GM21737 (cell line): Measurements from ENCODE around the gene TPRA1.

Experiments
- ATAC-seq: cut with Tn5 transposase; IDR thresholded peaks from one replicate; pipeline ENCODE4 v1.9.1; 2021; ENCODE audit warnings: mild to moderate bottlenecking, moderate library complexity; ENCODE audit not compliant: unreplicated experiment

Gene TPRA1

DNA sequence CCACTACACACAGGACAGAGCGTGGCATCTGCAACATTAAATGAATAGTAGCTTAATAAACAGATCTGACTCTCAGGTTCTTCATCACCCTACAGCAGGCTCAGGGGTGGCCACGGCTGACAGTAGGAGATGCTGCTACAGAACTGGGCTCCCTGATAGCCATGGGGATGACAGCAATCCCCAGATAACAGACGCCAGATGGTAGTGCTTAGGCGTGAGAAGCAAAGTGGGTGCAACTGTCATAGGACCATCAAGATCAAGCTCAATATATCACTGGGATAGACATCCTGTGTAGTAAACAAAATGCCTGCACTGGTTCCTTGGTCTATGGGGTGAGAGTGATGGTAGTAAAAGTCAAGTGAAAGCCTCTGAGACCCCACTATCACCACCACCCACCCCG lies 2.6 kb upstream of the TPRA1 start:
- ATAC-seq: no peak

DNA sequence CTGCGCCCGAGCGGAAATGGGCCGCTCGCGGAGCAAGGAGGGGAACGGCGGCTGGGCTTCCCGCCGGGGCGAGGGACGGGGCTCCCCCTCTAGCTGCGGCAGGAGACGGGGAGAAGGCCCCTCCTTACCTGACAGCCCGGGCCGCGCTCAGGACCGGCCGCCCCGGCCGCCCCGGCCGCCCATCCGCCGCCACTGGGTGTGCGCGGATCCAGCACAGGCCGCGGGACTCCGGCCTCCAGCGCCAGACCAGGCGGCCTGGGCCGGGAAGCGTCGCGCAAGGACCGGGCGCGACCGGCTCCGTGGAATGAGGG lies 296 bp downstream of the TPRA1 start:
- ATAC-seq: peak; percentile 20

DNA sequence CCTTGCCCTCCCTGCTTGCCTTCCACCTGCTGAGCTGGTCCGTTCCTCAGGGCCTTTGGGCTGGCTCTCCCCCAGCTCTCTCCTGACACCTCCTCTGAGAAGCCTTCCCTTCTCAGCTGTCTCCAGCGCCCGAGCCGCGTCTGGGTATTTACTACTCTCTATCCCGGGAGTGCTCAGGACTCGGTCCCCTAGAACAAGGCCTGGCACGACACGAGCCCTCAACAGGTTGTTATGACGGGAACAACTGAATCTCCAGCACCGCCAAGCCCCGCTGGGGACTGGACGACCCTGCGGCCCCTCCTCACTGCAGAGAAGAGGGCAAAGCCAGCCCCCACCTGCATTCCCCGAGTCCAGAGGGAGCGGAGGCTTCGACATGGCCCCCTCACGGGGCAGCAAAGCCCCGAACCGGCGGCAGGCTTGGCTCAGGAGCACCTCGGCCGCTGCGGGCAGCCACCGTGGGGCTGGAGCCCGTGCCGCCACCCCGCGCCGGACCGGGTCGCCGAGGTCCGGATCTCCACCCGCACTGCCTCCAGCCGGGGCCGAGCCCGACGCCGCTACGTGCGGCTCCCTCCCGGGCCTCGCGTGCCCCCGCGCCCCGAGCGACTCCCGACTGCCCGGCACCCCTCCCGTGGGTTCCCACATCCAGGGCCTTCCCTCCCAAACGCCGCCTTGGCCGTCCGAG lies 792 bp downstream of the TPRA1 start:
- ATAC-seq: peak; percentile 5

DNA sequence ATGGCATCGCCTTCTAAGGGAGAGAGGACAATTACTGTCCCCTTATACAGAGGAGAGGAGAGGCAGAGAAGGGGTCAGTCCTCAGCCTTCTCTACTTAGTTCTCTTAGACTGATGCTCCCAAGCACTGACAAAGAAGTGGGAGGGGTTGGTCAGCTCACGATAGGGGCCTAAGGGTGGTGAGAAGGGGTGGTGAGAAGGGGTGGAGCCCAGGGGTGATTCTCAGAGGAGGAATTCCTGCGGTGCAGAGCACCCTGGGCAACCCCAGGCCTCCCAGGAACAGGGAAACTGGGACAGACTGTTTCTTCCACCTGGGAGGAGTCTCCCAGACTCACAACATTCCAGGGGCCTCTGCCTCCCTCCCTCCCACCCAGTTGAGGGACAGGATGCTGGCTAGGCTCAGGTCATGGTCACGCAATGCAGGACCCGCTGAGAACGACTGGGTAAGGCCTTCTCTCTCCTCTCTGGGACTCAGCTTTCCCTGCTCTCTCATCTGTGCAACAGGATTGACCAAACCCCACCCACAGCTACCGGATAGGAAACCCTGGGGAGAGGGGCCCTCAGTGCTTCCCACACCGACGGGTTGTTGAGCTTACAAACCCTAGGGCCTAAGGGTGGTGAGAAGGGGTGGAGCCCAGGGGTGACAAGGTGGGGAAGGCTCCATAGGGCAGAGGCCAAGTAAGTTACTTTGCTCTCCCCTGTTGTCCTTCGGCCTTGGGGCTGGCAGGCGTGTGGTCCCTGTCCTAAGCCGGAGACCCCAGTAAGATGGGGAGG lies 1.5 kb downstream of the TPRA1 start:
- no peak for ATAC-seq

DNA sequence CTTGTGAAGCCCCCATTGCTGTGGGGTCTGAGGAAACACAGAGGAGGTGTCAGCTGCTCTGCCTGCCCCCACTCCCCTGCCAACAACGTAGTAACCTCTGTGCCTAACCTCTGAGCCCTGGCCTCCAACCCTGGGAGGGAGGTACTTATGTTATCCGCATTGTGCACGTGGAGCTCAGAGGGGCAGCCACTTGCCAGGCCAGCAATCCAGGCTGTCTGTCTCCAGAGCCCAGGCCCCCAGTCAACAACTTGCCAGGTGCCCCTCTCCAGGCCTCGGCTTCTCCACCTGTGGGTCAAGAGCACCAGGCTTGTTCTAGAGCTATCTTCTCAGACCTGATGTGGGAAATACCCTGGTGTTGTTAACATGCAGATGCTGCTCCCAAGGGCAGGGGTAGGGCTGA lies 2.7 kb downstream of the TPRA1 start:
- no peak for ATAC-seq

DNA sequence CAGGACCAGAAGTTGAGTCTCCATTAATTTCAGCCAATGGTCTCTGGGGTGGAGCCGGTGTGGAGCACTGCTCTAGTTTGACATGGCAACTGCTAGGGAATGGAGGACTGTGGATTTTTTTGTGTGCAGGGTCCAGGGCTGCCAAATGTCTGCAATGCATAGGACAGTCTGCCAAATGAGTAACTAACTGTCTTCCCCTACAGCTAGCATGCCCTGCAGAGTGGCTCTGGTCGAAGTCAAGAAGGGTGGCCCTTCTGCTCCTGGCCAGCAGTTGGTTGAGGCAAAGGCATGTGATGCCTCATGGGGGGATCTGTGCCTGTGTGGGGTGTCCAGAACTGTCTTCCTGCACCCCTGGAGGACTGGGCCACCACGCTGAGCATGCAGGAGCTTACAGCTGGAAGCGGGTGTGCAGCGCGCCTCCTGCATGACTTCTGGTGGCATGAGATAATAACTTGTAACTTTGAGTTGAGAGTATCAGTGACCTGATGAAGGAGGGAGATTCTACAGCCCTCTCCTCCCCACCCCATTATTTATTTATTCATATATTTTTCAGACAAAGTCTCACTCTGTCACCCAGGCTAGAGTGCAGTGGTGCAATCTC lies 4.6 kb downstream of the TPRA1 start:
- ATAC-seq: no peak

DNA sequence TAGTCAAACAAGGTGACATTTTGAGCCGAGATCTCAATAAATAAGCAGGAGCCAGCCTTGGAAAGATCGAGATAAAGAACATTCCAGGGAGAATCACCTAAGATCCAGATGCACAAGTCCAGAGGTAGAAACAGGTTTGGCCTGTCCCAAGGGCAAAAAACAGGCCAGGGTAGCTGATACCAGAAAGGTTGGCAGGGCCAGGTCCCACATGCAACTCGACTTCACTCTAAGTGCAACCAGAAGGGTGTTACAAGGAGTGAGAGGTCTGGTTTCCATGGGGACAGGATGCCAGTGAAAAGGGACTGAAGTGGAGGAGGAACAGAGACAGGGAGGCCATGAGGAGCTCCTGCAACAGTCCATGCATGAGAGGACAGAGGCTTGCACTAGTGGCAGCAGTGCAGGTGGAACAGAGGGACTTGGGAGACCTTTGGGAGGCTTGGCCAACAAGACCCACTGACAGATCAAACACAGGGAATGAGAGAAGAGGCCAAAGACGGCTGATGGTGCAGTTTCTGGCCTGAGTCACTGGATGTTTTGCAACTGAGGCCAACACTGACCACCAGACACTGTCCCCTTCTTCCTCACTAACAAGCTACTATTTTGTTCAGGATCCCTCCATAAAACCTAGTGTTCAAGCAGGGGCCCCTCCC lies 5.2 kb downstream of the TPRA1 start:
- ATAC-seq: no peak

DNA sequence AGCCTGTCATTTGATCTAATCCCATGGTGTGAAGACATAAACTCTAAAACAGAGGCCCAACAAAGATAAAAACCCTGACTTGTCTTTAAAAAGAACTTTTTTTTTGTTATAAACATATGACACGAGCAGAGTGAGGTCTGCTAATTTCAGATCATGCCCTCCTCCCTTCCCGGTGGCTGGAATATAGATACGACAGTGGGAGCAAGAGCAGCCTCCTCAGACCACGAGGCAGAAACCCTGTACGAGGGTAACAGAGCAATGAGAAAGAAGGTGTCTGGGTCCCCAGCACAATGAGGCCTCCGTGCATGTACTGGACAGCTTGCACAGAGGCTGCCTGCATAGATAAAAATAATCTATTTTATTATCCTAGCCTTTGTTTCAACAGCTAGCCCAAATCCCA lies 5.8 kb downstream of the TPRA1 start:
- ATAC-seq: no peak

DNA sequence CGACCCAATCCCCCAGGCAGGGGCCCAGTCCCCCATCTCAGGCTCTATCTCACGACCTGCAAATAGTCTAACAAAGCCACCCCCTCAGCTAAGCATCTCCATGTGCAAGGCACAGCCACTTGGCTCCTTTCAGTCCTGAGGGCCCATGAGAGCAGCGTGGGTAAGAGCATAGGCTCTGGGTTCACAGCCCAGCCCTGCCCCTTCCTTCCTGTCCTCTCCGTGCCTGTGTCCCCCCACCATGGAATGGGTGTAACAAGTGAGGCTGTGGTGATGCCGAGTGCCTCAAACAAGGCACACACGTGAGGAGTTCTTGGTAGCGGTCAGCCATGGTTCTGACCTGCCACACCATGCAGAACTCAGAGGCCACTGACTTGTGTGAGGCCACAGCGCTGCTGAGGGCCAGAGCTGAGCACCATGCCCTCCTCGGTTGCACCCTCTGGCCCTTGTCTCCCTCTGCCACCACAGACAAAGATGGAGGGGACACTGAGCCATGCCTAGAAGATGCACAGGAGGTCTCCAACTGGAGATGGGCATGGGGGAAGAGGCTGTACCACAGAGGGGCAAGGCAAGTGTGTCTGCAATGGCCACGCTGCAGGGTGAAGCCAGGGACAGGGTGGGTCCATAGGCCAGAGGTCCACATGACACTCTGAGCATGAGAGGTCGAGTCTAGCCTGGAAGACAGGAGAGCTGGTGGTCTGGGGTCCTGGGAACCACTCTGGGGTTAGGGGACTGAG lies 10.0 kb downstream of the TPRA1 start:
- ATAC-seq: no peak

DNA sequence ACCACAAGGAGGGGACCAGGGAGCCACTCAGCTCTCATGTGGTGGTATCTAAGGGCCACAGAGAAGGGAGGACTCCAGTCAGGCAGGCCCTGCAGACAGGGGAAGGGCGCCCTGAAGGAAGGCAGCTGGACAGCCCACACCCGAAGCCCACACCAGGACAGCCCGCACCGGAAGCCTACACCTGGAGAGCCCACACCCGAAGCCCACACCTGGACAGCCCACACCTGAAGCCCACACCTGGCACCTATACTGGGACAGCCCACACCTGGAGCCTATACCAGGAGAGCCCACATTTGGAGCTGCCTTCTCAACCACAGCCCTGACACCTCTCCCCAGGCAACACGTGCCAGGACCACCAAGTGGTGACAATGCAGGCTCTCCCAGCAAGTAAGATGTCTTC lies 11.7 kb downstream of the TPRA1 start:
- ATAC-seq: no peak

DNA sequence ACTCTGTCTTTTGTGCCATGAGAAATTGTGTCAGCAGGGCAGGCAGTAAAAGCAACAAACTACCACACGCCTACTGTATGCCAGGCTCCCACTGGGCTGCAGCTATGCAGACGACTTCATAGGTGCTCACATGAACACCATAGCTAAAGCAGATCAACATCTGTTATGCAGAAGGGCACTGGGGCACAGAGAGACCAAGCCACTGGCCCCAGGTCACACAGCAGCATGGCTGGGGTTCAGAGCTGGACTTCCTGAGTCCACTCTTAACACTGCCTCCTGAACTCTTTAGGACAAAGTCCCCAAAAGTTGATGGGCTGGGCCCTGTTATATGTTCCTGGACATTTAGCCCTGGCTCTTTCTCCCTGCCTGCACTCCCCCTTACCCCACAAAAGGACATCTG lies 12.4 kb downstream of the TPRA1 start:
- ATAC-seq: no peak

DNA sequence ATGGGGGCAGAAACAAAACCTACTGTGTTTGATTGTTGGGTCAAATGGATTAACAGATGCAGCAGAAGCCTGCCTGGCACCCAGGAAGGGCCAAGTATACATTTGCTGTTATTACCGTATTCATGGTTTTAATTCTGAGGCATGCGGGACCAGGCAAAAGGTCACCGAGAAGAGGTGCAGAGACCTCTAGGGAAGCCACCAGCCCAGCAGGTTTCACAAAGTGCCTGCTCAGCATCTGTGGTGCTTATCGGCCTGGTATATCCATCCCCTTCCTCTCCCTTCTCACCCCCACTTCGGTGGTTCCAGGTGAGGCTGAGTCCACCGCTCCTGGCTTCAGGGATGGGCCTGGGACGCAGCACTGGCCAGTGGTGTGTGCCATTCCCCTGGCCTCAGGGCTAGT lies 13.1 kb downstream of the TPRA1 start:
- ATAC-seq: no peak

DNA sequence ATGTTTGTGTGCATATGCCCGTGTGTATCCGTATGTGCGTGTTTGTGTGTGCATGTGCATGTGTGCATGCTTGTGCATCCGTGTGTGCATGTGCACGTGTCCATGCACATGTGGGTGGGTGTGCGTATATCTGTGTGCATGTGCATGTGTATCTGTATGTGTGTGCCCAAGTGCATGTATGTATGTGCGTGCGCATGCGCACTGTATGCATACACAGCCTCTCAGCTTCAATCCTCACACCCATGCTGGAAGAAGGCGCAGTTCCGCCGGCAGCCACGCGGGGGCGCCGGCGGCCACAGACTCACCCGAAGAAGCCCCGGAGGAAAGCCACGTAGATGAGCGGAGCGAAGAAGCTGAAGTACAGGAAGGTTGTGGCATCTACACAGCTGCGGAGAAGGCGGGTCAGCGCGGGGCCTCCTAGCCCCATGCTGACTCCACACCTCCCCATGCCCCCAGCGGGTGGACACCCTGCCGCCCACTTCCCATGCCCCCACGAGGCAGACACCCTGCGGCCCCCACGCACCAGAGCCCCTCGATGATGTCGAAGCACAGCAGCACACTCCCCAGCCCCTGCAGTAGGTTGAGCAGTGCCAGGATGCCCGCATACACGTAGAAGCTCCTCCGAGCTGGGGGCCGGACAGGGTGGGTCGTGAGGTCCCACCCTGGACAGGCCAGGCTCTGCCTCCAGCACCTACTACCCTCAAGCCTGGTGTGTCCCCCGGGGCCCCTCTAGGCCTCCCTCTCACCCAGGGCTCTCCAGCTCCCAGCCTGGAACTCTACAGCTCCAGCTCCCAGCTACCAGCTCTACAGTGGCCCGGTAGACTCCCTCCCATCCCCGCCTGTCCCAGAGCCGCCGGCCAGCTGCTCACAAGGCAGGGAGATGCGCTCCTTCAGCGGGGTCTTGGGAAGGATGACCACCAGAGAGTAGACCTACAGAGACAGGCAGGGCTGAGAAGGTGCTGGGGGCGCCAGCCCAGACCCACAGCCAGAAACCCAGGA lies 15.4 kb downstream of the TPRA1 start:
- peak; percentile 68 for ATAC-seq

DNA sequence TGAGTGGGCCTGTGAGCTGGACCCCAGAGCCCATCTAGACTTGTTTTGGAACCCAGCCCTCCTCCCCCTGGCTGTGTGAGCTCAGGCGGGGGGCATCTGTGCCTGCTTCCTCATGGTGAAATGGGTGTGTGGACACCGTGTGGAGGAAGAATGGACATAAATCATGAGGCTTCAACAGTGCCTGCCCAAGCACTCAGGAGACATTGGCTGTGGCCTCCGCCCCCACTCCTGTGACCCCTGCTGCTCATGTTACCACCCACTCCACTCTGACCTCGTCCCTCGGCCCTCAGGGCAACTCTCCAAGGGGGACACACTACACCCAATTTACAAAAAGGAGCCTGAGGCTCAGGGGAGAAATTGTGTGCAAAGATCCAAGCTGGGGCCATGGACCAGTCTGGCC lies 16.6 kb downstream of the TPRA1 start:
- ATAC-seq: no peak

DNA sequence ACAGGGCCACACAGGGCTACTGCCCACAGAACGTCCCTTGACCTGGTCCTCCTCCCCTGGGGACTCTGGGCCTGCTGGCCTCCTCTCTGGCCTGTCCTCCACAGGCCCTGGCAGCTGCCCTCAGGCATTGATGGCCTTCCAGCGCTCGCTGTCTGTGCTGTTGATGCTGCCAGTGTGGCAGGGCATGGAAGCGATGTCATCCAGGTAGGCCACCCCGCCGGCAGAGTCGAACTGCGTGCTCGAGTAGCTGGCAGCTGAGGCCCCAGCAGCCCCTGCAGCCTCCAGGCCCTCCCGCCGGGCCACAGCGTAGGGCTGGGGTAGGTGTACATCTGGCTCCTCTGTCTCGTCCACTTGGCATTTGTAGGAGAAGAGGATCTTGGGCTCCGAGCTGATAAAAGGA lies 17.1 kb downstream of the TPRA1 start:
- no peak for ATAC-seq

DNA sequence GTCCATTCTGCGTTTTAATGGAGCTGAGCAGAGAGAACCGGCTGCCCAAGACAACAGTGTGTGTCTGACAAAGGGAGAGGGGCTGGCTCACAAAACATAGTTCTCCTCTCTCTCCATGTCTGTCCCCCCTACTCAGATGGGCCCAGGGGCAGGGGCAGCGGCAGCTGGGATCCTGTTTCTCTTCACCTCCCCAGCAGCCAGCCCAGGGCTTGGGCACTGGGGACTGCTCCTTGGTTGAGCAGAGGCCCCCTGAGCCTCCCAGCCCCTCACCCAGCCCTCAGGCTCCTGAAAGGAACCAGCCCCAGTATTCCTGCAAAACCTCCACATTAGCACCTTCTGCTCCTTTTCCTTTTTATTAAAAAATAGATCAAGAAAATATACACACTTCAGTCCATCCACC lies 17.8 kb downstream of the TPRA1 start:
- ATAC-seq: no peak

DNA sequence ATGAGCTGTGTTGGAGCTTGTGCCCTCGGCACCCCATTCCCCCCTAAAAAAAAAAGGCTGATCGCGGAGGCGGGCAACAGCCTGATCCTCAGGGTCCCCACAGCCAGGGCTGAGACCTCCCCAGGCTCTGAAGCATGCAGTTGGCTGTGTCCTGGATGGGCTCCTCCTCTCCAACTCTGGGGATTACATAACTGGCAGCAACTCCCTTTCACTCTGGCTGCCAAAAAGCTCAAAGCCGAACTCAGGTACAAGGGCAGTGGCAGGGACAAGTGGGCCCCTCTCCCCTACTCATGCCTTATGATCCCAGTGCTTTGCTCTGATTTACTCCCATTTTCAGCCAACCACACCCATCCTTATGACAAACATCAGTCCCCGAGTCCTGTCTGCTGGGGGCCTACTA lies 18.3 kb downstream of the TPRA1 start:
- ATAC-seq: no peak

DNA sequence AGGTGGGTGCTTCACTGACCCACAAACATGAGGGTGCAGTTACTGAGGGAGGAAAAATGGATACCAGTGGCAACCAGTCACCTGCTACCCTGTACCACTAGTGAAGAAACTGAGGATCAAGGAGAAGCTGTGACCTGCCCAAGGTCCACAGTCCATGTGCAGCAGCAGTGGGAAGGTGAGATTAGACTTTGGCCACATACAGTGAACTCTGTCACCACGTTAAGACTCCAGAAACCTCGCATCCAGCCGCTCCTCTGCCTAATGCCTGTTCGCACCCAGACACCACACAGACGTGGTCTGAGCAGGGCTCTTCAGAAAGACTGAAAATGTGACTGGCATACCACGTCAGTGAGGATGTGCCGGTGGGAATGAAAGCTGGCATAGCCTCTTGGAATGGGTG lies 20.0 kb downstream of the TPRA1 start:
- no peak for ATAC-seq

DNA sequence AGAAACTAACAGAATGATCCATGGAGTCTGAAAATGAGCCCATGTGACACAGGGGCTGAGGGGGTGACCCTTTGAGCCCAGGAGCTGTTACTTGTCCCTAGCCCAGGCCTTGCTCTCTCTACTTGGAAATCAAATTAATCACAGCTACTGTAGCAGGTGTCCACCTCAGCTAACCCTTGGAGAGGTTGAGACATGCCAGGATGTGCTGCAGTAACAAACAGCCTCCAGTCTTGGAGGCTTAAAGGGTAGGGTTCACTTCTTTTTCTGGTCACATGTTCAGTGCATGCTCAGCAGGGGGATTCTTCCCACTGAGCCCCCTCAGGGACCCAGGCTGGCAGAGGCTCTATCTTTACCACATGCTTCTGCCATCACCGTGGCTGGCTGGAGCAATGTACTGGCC lies 21.4 kb downstream of the TPRA1 start:
- no peak for ATAC-seq

DNA sequence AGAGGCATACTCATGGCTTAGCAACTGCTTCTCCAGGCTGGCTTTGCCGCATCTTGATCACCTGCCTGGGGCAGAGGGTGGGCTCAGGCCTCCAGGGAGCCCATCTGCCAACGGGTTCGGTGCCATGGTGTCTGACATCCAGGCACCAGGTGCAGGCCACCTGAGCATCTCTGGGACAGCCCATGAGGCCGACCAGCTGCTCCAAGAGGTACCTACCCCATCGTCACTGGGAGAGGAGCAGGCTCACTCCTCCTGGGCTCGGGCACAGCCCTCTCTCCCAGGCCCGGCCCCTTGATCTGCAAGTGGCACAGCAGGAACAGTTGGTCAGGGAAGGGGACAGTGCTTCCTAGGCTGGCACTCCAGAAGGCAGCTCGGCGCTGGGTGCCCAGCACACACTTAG lies 21.9 kb downstream of the TPRA1 start:
- ATAC-seq: no peak
